Type B pancreatic cell (in vitro differentiated cells): Measurements from ENCODE around the gene RUVBL2. TPM values are rescaled to one million over a fixed set of nuclear protein-coding genes. Genes with fewer than 3 reads are reported as not detected.

Experiments
- DNase-seq: peaks from one replicate; pipeline ENCODE4 v3.0.0; 2021; ENCODE audit warnings: mixed read lengths; ENCODE audit not compliant: unreplicated experiment; ENCODE audit errors: extremely low spot score
- H3K27ac Mint-ChIP-seq: 2 replicates; pipeline ENCODE4 v1.8.0; 2021; ENCODE audit warnings: mild to moderate bottlenecking, mixed read lengths
- H3K27me3 Mint-ChIP-seq: 2 replicates; pipeline ENCODE4 v1.8.0; 2021; ENCODE audit warnings: mixed read lengths
- H3K36me3 Mint-ChIP-seq: 2 replicates; pipeline ENCODE4 v1.8.0; 2021; ENCODE audit warnings: mixed read lengths
- H3K4me1 Mint-ChIP-seq: one replicate; pipeline ENCODE4 v1.8.0; 2021; ENCODE audit warnings: mixed read lengths; ENCODE audit not compliant: unreplicated experiment
- H3K4me3 Mint-ChIP-seq: 2 replicates; pipeline ENCODE4 v1.8.0; 2021; ENCODE audit warnings: mild to moderate bottlenecking, mixed read lengths
- H3K9me3 Mint-ChIP-seq: 2 replicates; pipeline ENCODE4 v1.8.0; 2021; ENCODE audit warnings: mixed read lengths
- microRNA-seq: library from miRNA; unstranded; fragments of <30 nt; microRNA quantifications from one replicate; pipeline ENCODE4, GENCODE V29; 2020
- total RNA-seq: library from RNA; stranded (reverse); gene quantifications from 2 replicates; pipeline ENCODE4 v1.2.1, GENCODE V29; 2021; ENCODE audit warnings: low replicate concordance
- TF ChIP-seq, protein P1 (sequence below): fragments of 200-600 bp; sonication (generic); conservative IDR thresholded peaks from 2 replicates; pipeline ENCODE4 v1.5.0; 2021; ENCODE audit warnings: antibody characterized with exemption, mild to moderate bottlenecking

RUVBL2 gene
- total RNA-seq, 1 donor from 2014 or later, result 99.5 TPM

GRCh38 chr19:49061000-49061399, 67.3 kb downstream of the RUVBL2 start:
- no peak for DNase-seq
- Mint-ChIP-seq H3K27ac (peak overlapping the region; percentile 15), H3K4me1 (peaks cover 22% of the 10 kb centered on the region), H3K9me3 (no peaks in the 10 kb centered on the region), H3K4me3 (no peak overlapping the region), H3K27me3 (peaks cover 35% of the 10 kb centered on the region), H3K36me3 (no peaks in the 10 kb centered on the region)
- TF ChIP-seq, protein P1, sequence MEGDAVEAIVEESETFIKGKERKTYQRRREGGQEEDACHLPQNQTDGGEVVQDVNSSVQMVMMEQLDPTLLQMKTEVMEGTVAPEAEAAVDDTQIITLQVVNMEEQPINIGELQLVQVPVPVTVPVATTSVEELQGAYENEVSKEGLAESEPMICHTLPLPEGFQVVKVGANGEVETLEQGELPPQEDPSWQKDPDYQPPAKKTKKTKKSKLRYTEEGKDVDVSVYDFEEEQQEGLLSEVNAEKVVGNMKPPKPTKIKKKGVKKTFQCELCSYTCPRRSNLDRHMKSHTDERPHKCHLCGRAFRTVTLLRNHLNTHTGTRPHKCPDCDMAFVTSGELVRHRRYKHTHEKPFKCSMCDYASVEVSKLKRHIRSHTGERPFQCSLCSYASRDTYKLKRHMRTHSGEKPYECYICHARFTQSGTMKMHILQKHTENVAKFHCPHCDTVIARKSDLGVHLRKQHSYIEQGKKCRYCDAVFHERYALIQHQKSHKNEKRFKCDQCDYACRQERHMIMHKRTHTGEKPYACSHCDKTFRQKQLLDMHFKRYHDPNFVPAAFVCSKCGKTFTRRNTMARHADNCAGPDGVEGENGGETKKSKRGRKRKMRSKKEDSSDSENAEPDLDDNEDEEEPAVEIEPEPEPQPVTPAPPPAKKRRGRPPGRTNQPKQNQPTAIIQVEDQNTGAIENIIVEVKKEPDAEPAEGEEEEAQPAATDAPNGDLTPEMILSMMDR, result no peak

DNA sequence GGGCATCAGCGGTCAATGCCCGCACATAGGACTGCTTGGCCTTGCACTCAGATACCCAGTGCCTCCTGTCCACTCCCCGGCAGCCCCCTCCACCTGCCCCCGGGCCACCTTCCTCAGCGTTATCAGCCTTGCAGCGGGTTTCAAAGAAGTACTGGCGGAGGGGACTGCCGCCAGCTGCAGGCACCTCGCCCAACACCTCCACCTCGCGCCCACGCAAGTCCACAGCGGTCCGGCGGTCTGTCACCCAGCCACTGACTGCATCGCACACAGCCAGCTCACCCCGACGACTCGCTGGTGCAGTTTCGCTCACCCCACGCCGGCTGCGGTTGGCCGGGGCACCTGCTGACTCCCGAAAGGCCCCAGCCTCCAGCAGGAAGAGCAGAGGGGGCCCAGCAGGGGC, 67.8 kb downstream of the RUVBL2 start:
- TF ChIP-seq, protein P1, result no peak
- H3K27me3 Mint-ChIP-seq, result peaks cover 37% of the 10 kb centered on the region
- no peak overlapping the region for H3K27ac Mint-ChIP-seq
- H3K4me3 Mint-ChIP-seq, result no peak overlapping the region
- H3K9me3 Mint-ChIP-seq, result no peaks in the 10 kb centered on the region
- no peak for DNase-seq
- H3K4me1 Mint-ChIP-seq, result peaks cover 23% of the 10 kb centered on the region
- H3K36me3 Mint-ChIP-seq, result no peaks in the 10 kb centered on the region

DNA sequence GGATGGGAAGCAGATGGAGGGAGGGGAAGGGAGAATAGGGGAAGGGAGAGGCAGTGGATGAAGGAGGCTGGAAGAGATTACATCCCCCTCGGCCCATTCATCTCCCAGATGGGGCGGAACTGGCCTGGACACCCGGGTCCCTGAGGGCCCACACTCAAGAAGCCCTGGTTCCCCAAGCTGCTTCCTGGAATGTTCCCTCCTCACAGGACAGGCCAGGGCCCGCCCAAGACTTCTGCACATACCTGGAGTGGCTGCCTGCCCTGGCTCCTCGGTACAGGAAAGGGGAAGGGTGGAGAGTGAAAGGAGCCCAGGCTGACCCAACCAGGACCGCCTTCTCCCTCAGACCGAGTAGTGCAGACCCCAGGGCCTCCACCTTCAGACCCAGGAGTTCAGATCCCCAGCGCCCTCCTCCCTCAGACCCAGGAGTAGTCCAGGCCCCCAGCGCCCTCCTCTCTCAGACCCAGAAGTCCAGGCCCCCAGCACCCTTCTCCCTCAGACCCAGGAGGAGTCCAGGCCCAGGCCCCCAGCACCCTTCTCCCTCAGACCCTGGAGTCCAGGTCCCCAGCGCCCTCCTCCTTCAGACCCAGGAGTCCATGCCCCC, 70.4 kb downstream of the RUVBL2 start:
- Mint-ChIP-seq H3K4me3 (peak overlapping the region; percentile 67), H3K9me3 (no peaks in the 10 kb centered on the region), H3K27ac (no peak overlapping the region), H3K27me3 (peaks cover 35% of the 10 kb centered on the region), H3K36me3 (no peaks in the 10 kb centered on the region), H3K4me1 (peaks cover 24% of the 10 kb centered on the region)
- no peak for DNase-seq
- TF ChIP-seq, protein P1, result no peak

- Mint-ChIP-seq H3K27ac (no peak within 1 kb of the TSS), H3K4me3 (peak within 1 kb of the TSS; percentile 67)
Measured at GRCh38 chr19:49064768-49065611, 71.3 kb downstream of the RUVBL2 start, which contains the start of gene NTF4. Gene NTF4, minus strand, starts transcription at chr19:49064818. Its CDS starts 2,821 bp downstream, at chr19:49061997.

More at GRCh38 chr19:49064768-49065611, 71.3 kb downstream of the RUVBL2 start, which contains the start of gene NTF4:
- H3K27me3 Mint-ChIP-seq, result peaks cover 38% of the 10 kb centered on the region
- TF ChIP-seq, protein P1, result no peak
- peaks cover 5% of the 10 kb centered on the region for H3K9me3 Mint-ChIP-seq
- DNase-seq, result peak; percentile 78
- H3K36me3 Mint-ChIP-seq, result no peaks in the 10 kb centered on the region
- H3K4me1 Mint-ChIP-seq, result peaks cover 20% of the 10 kb centered on the region

Small RNAs within 50 kb of the gene (microRNA-seq; reads per million reads assigned to microRNA genes)
- gene MIR6798, result not detected

Other genes starting within 250 kb of the RUVBL2 start
- 2.2 and 4.8 TPM in 2 replicates for gene IZUMO1, start 247.0 kb upstream of the RUVBL2 start, total RNA-seq
- gene FUT1, start 241.2 kb upstream of the RUVBL2 start, total RNA-seq, result 11.2 and 15.0 TPM in 2 replicates
- not detected in 2 replicates for gene FGF21, start 238.4 kb upstream of the RUVBL2 start, total RNA-seq
- gene BCAT2, start 182.9 kb upstream of the RUVBL2 start, total RNA-seq, result 52.8 and 73.3 TPM in 2 replicates
- 9.4 and 12.9 TPM in 2 replicates for gene HSD17B14, start 157.4 kb upstream of the RUVBL2 start, total RNA-seq
- gene PLEKHA4, start 125.3 kb upstream of the RUVBL2 start, total RNA-seq, result 15.8 and 45.4 TPM in 2 replicates
- 57.5 and 161 TPM in 2 replicates for gene PPP1R15A, start 121.5 kb upstream of the RUVBL2 start, total RNA-seq
- gene TULP2, start 95.1 kb upstream of the RUVBL2 start, total RNA-seq, result not detected in 2 replicates
- gene NUCB1, start 93.6 kb upstream of the RUVBL2 start, total RNA-seq, result 202 and 205 TPM in 2 replicates
- gene DHDH, start 60.2 kb upstream of the RUVBL2 start, total RNA-seq, result 1.4 and 3.4 TPM in 2 replicates
- gene BAX, start 39.0 kb upstream of the RUVBL2 start, total RNA-seq, result 161 and 201 TPM in 2 replicates
- gene FTL, start 28.6 kb upstream of the RUVBL2 start, total RNA-seq, result 1,657 and 2,039 TPM in 2 replicates
- 62.1 and 64.8 TPM in 2 replicates for gene GYS1, start 578 bp upstream of the RUVBL2 start, total RNA-seq
- not detected in 2 replicates for gene LHB, start 23.2 kb downstream of the RUVBL2 start, total RNA-seq
- 6.1 TPM in 1 of 2 replicates, not detected in the other for gene CGB3, start 30.4 kb downstream of the RUVBL2 start, total RNA-seq
- not detected in 2 replicates for gene CGB2, start 38.0 kb downstream of the RUVBL2 start, total RNA-seq
- not detected in 2 replicates for gene CGB1, start 43.0 kb downstream of the RUVBL2 start, total RNA-seq
- gene CGB5, start 50.0 kb downstream of the RUVBL2 start, total RNA-seq, result 6.7 TPM in 1 of 2 replicates, not detected in the other
- 9.4 TPM in 1 of 2 replicates, not detected in the other for gene CGB8, start 55.2 kb downstream of the RUVBL2 start, total RNA-seq
- 1.9 and 3.6 TPM in 2 replicates for gene CGB7, start 63.9 kb downstream of the RUVBL2 start, total RNA-seq
- gene NTF4, start 70.9 kb downstream of the RUVBL2 start, total RNA-seq, result 3.9 and 5.2 TPM in 2 replicates
- not detected in 2 replicates for gene KCNA7, start 78.8 kb downstream of the RUVBL2 start, total RNA-seq
- gene SNRNP70, start 91.6 kb downstream of the RUVBL2 start, total RNA-seq, result 205 and 296 TPM in 2 replicates
- 10.6 TPM in 2 replicates for gene LIN7B, start 120.5 kb downstream of the RUVBL2 start, total RNA-seq
- 2.3 and 2.6 TPM in 2 replicates for gene C19orf73, start 125.3 kb downstream of the RUVBL2 start, total RNA-seq
- 15.2 and 17.8 TPM in 2 replicates for gene PPFIA3, start 125.7 kb downstream of the RUVBL2 start, total RNA-seq
- gene HRC, start 161.5 kb downstream of the RUVBL2 start, total RNA-seq, result 3.2 TPM in 1 of 2 replicates, not detected in the other
- 33.1 and 41.5 TPM in 2 replicates for gene TRPM4, start 163.9 kb downstream of the RUVBL2 start, total RNA-seq